Thymus (tissue), 11 donors: Measurements from ENCODE around the gene PLCB3. TPM values are rescaled to one million over a fixed set of nuclear protein-coding genes. Genes with fewer than 3 reads are reported as not detected.
"Not testable (repeated sequence)": the region's sequence is repeated elsewhere in the genome, so short reads cannot be mapped to it uniquely, and the experiment has no call there.

Experiments
- DNase-seq, 9 donors: peaks; one replicate each; pipeline ENCODE4 v3.0.0-alpha.2; 2013; ENCODE audit warnings: low spot score in 9 of 9, low read depth in 6 of 9, missing footprints in 1 of 9
- H3K27ac ChIP-seq, 2 donors: one replicate each; pipeline ENCODE4 v1.5.1; 2013; ENCODE audit warnings: control low read depth in 1 of 2, low read depth in 1 of 2, low read length in 1 of 2, mild to moderate bottlenecking in 1 of 2, moderate library complexity in 1 of 2
- H3K27me3 ChIP-seq, 2 donors: one replicate each; pipeline ENCODE4 v1.5.1; 2013; ENCODE audit warnings: low read length in 1 of 2; ENCODE audit not compliant: control insufficient read depth in 2 of 2, insufficient read depth in 1 of 2
- H3K36me3 ChIP-seq, 2 donors: one replicate each; pipeline ENCODE4 v1.5.1; 2013; ENCODE audit warnings: low read length in 1 of 2, mild to moderate bottlenecking in 1 of 2, moderate library complexity in 1 of 2; ENCODE audit not compliant: control insufficient read depth in 2 of 2, insufficient read depth in 2 of 2
- H3K4me1 ChIP-seq, 2 donors: one replicate each; pipeline ENCODE4 v1.5.1; 2013; ENCODE audit warnings: low read length in 2 of 2; ENCODE audit not compliant: control insufficient read depth in 2 of 2, insufficient read depth in 2 of 2
- H3K4me3 ChIP-seq, 2 donors: one replicate each; pipeline ENCODE4 v1.5.1; 2013; ENCODE audit warnings: low read length in 2 of 2, control low read depth in 1 of 2, mild to moderate bottlenecking in 1 of 2
- H3K9me3 ChIP-seq, 2 donors: one replicate each; pipeline ENCODE4 v1.5.1; 2013; ENCODE audit warnings: low read length in 1 of 2, mild to moderate bottlenecking in 1 of 2; ENCODE audit not compliant: control insufficient read depth in 2 of 2, insufficient read depth in 1 of 2
- WGBS: extraction: QIAGEN DNeasy Blood & Tissue Kit; methylation state at CpG from one replicate; pipeline ENCODE4 v1.1.7; 2013; 5-methylcytosine and 5-hydroxymethylcytosine counted together
- polyA plus RNA-seq: library from polyadenylated mRNA; stranded (reverse); fragments of 200-250 nt; gene quantifications from one replicate; pipeline ENCODE4 v1.2.3, GENCODE V29; 2013
- total RNA-seq: library from RNA; stranded (reverse); fragments of 120-200 nt; gene quantifications from one replicate; pipeline ENCODE4 v1.2.4, GENCODE V29; 2013
- donor health status: healthy.

The PLCB3 gene
- total and polyA plus RNA-seq, 2 donors, result 5.8 to 7.3 TPM

- H3K4me3 ChIP-seq, result no peak overlapping the region
- no peak overlapping the region for H3K27ac ChIP-seq
- WGBS, result 97% methylated on average over 24 of the region's 24 CpGs
- peaks cover 11 to 33% of the 10 kb centered on the region in 2 donors for H3K4me1 ChIP-seq
- DNase-seq, result no peak
- H3K36me3 ChIP-seq, result peaks cover 29 to 36% of the 10 kb centered on the region in 2 donors
- H3K9me3 ChIP-seq, result peaks cover 1 to 4% of the 10 kb centered on the region in 2 donors
- H3K27me3 ChIP-seq, result no peaks in the 10 kb centered on the region
These were observed 63.7 kb downstream of the PLCB3 start for GRCh38 chr11:64314805-64315561.

- H3K4me3 ChIP-seq, DNase-seq, H3K9me3 ChIP-seq, H3K27me3 ChIP-seq: not testable (repeated sequence)
- Histone ChIP-seq H3K36me3 (peaks cover 37 to 39% of the 10 kb centered on the region in 2 donors), H3K27ac (peak overlapping the region in 1 of 2 donors; percentile 11), H3K4me1 (peaks cover 11 to 33% of the 10 kb centered on the region in 2 donors)
- WGBS, result 95% methylated on average over 25 of the region's 25 CpGs
These were observed 64.6 kb downstream of the PLCB3 start for GRCh38 chr11:64315667-64316526.

- Histone ChIP-seq H3K9me3 (peaks cover 1 to 4% of the 10 kb centered on the region in 2 donors), H3K27me3 (no peaks in the 10 kb centered on the region), H3K36me3 (peaks cover 44% of the 10 kb centered on the region in 2 donors), H3K4me1 (peaks cover 11 to 33% of the 10 kb centered on the region in 2 donors), H3K27ac (peak overlapping the region; percentile 96 to 99), H3K4me3 (peak overlapping the region; percentile 71 to 96)
- DNase-seq, result peak in 1 of 9 donors; percentile 53
- 12% methylated on average over 32 of the region's 32 CpGs for WGBS
These were observed 65.5 kb downstream of the PLCB3 start for GRCh38 chr11:64316672-64317324.

GRCh38 chr11:64317325-64317960 lies 66.1 kb downstream of the PLCB3 start, which contains the start of gene TRMT112:
TRMT112 (minus strand) TSS chr11:64317559; CDS start chr11:64317526, 33 bp downstream.
- Histone ChIP-seq H3K4me1 (peaks cover 11 to 38% of the 10 kb centered on the region in 2 donors), H3K4me3 (peak within 1 kb of the TSS; percentile 71 to 96), H3K9me3 (peaks cover 1 to 4% of the 10 kb centered on the region in 2 donors), H3K27me3 (no peaks in the 10 kb centered on the region), H3K27ac (peak within 1 kb of the TSS; percentile 96 to 99), H3K36me3 (peaks cover 43 to 45% of the 10 kb centered on the region in 2 donors)
- DNase-seq, result peak; percentile 91 to 99 (median 98)
- WGBS, result under 1% methylated on average over 43 of the region's 43 CpGs

- H3K4me1 ChIP-seq, result peaks cover 15 to 40% of the 10 kb centered on the region in 2 donors
These were observed 66.8 kb downstream of the PLCB3 start, which contains the start of gene PRDX5 for GRCh38 chr11:64317961-64318765. PRDX5 (plus strand) TSS chr11:64318121; CDS start chr11:64318216, 95 bp downstream.

More at GRCh38 chr11:64317961-64318765, 66.8 kb downstream of the PLCB3 start, which contains the start of gene PRDX5:
- H3K27me3 ChIP-seq, result no peaks in the 10 kb centered on the region
- peaks cover 38 to 48% of the 10 kb centered on the region in 2 donors for H3K36me3 ChIP-seq
- H3K9me3 ChIP-seq, result peaks cover 1 to 4% of the 10 kb centered on the region in 2 donors
- peak within 1 kb of the TSS; percentile 96 to 99 for H3K27ac ChIP-seq
- under 1% methylated on average over 61 of the region's 61 CpGs for WGBS
- DNase-seq, result peak; percentile 89 to 97 (median 94)
- H3K4me3 ChIP-seq, result peak within 1 kb of the TSS; percentile 71 to 96

Other genes with a start within 250 kb of the PLCB3 start
- 0.05 TPM for gene FLRT1, start 215.6 kb upstream of the PLCB3 start, total RNA-seq
- gene FLRT1, start 215.6 kb upstream of the PLCB3 start, polyA plus RNA-seq, result 0.07 TPM
- gene MACROD1, start 85.4 kb upstream of the PLCB3 start, total RNA-seq, result 16.6 TPM
- gene MACROD1, start 85.4 kb upstream of the PLCB3 start, polyA plus RNA-seq, result 9.7 TPM
- gene STIP1, start 65.4 kb upstream of the PLCB3 start, total RNA-seq, result 94.1 TPM
- gene STIP1, start 65.4 kb upstream of the PLCB3 start, polyA plus RNA-seq, result 46.7 TPM
- gene FERMT3, start 44.8 kb upstream of the PLCB3 start, total RNA-seq, result 74.5 TPM
- 91.0 TPM for gene FERMT3, start 44.8 kb upstream of the PLCB3 start, polyA plus RNA-seq
- gene TRPT1, start 25.3 kb upstream of the PLCB3 start, total RNA-seq, result 45.1 TPM
- gene TRPT1, start 25.3 kb upstream of the PLCB3 start, polyA plus RNA-seq, result 66.7 TPM
- gene NUDT22, start 25.3 kb upstream of the PLCB3 start, total RNA-seq, result 48.7 TPM
- gene NUDT22, start 25.3 kb upstream of the PLCB3 start, polyA plus RNA-seq, result 93.2 TPM
- gene DNAJC4, start 21.0 kb upstream of the PLCB3 start, total RNA-seq, result 18.1 TPM
- 134 TPM for gene DNAJC4, start 21.0 kb upstream of the PLCB3 start, polyA plus RNA-seq
- 16.0 TPM for gene VEGFB, start 16.9 kb upstream of the PLCB3 start, total RNA-seq
- 70.2 TPM for gene VEGFB, start 16.9 kb upstream of the PLCB3 start, polyA plus RNA-seq
- gene FKBP2, start 10.4 kb upstream of the PLCB3 start, total RNA-seq, result 45.0 TPM
- 128 TPM for gene FKBP2, start 10.4 kb upstream of the PLCB3 start, polyA plus RNA-seq
- 106 TPM for gene PPP1R14B, start 4.6 kb upstream of the PLCB3 start, total RNA-seq
- gene PPP1R14B, start 4.6 kb upstream of the PLCB3 start, polyA plus RNA-seq, result 105 TPM
- 65.8 TPM for gene BAD, start 33.1 kb downstream of the PLCB3 start, total RNA-seq
- 64.1 TPM for gene BAD, start 33.1 kb downstream of the PLCB3 start, polyA plus RNA-seq
- 7.3 TPM for gene GPR137, start 34.3 kb downstream of the PLCB3 start, total RNA-seq
- 18.5 TPM for gene GPR137, start 34.3 kb downstream of the PLCB3 start, polyA plus RNA-seq
- gene KCNK4, start 39.8 kb downstream of the PLCB3 start, total RNA-seq, result not detected
- gene KCNK4, start 39.8 kb downstream of the PLCB3 start, polyA plus RNA-seq, result not detected
- 0.19 TPM for gene CATSPERZ, start 48.8 kb downstream of the PLCB3 start, total RNA-seq
- 0.78 TPM for gene CATSPERZ, start 48.8 kb downstream of the PLCB3 start, polyA plus RNA-seq
- gene ESRRA, start 54.0 kb downstream of the PLCB3 start, total RNA-seq, result 20.5 TPM
- gene ESRRA, start 54.0 kb downstream of the PLCB3 start, polyA plus RNA-seq, result 48.0 TPM
- 353 TPM for gene TRMT112, start 66.0 kb downstream of the PLCB3 start, total RNA-seq
- gene TRMT112, start 66.0 kb downstream of the PLCB3 start, polyA plus RNA-seq, result 294 TPM
- 222 TPM for gene PRDX5, start 66.6 kb downstream of the PLCB3 start, total RNA-seq
- gene PRDX5, start 66.6 kb downstream of the PLCB3 start, polyA plus RNA-seq, result 286 TPM
- 26.9 TPM for gene CCDC88B, start 88.7 kb downstream of the PLCB3 start, total RNA-seq
- 480 TPM for gene CCDC88B, start 88.7 kb downstream of the PLCB3 start, polyA plus RNA-seq
- 17.8 TPM for gene RPS6KA4, start 107.6 kb downstream of the PLCB3 start, total RNA-seq
- 24.6 TPM for gene RPS6KA4, start 107.6 kb downstream of the PLCB3 start, polyA plus RNA-seq